DND-41 (cell line): ENCODE results near the gene KCNB1.

ENCODE experiments used
- EZH2 ChIP-seq: IDR thresholded peaks from 3 replicates; pipeline ENCODE4 v1.6.1; 2012; ENCODE audit warnings: borderline replicate concordance, low read depth, mild to moderate bottlenecking, moderate library complexity, low read length, inconsistent platforms; ENCODE audit not compliant: severe bottlenecking
- TF ChIP-seq, protein P1 (sequence below): IDR thresholded peaks from 2 replicates; pipeline ENCODE4 v1.5.1; 2012; ENCODE audit warnings: borderline replicate concordance, low read length, moderate library complexity, mild to moderate bottlenecking; ENCODE audit not compliant: poor library complexity, severe bottlenecking; ENCODE audit errors: extremely low read depth

DNA sequence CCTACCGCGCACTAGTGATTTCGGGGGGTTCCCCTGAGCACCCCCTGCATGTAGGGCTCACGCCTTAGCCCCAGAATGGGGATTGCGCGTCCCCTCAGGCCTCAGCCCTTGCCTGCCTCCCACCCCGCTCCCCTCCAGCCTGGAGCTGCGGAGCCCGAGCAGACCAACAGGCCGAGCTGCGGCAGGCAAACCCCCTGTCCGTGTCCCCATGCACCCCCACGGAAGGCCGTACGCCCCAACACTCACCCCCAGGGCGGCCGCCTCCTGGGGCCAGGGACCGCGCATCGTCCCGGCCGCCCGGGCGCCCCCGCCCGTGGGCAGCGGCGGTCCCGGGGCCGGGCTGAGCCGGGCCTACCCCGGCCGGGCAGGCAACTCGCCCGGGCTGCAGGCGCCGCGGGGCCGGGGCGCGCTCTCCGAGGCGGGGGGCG, 1.2 kb upstream of the KCNB1 start:
- TF ChIP-seq, protein P1, sequence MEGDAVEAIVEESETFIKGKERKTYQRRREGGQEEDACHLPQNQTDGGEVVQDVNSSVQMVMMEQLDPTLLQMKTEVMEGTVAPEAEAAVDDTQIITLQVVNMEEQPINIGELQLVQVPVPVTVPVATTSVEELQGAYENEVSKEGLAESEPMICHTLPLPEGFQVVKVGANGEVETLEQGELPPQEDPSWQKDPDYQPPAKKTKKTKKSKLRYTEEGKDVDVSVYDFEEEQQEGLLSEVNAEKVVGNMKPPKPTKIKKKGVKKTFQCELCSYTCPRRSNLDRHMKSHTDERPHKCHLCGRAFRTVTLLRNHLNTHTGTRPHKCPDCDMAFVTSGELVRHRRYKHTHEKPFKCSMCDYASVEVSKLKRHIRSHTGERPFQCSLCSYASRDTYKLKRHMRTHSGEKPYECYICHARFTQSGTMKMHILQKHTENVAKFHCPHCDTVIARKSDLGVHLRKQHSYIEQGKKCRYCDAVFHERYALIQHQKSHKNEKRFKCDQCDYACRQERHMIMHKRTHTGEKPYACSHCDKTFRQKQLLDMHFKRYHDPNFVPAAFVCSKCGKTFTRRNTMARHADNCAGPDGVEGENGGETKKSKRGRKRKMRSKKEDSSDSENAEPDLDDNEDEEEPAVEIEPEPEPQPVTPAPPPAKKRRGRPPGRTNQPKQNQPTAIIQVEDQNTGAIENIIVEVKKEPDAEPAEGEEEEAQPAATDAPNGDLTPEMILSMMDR: no peak
- no peak for TF ChIP-seq EZH2
